ENCODE measurements around the gene SLC22A14.
"Not testable (repeated sequence)": the region's sequence is repeated elsewhere in the genome, so short reads cannot be mapped to it uniquely, and the experiment has no call there.

SLC22A14 gene

GRCh38 chr3:38314112-38314763 lies 32.1 kb downstream of the SLC22A14 start:
- no peak for DNase-seq (ENCODE audit: low spot score)

GRCh38 chr3:38314764-38315487 lies 32.8 kb downstream of the SLC22A14 start:
- DNase-seq (ENCODE audit: low spot score): no peak

GRCh38 chr3:38315488-38316230 lies 33.6 kb downstream of the SLC22A14 start:
- DNase-seq (ENCODE audit: low spot score): no peak

- no peak for DNase-seq (ENCODE audit: low spot score)
Observed at GRCh38 chr3:38316356-38317191, 34.5 kb downstream of the SLC22A14 start.

GRCh38 chr3:38317192-38317759 lies 35.2 kb downstream of the SLC22A14 start:
- no peak for DNase-seq (ENCODE audit: low spot score)

GRCh38 chr3:38318766-38319671 lies 36.9 kb downstream of the SLC22A14 start:
- no peak for DNase-seq (ENCODE audit: low spot score)

- not testable (repeated sequence) for DNase-seq (ENCODE audit: low spot score)
Observed at GRCh38 chr3:38320638-38321037, 38.5 kb downstream of the SLC22A14 start.

GRCh38 chr3:38323060-38323459 lies 41.0 kb downstream of the SLC22A14 start:
- DNase-seq (ENCODE audit: low spot score): no peak

- DNase-seq (ENCODE audit: low spot score): no peak
Observed at GRCh38 chr3:38325256-38325655, 43.2 kb downstream of the SLC22A14 start.

GRCh38 chr3:38327335-38328009 lies 45.4 kb downstream of the SLC22A14 start:
- no peak for DNase-seq (ENCODE audit: low spot score)

GRCh38 chr3:38331257-38332022 lies 49.3 kb downstream of the SLC22A14 start:
- no peak for DNase-seq (ENCODE audit: low spot score)

GRCh38 chr3:38332201-38332600 lies 50.1 kb downstream of the SLC22A14 start:
- no peak for DNase-seq (ENCODE audit: low spot score)

GRCh38 chr3:38334142-38335055 lies 52.3 kb downstream of the SLC22A14 start:
- DNase-seq (ENCODE audit: low spot score): no peak

- DNase-seq (ENCODE audit: low spot score): no peak
Observed at GRCh38 chr3:38335263-38335662, 53.2 kb downstream of the SLC22A14 start.

GRCh38 chr3:38337703-38338102 lies 55.6 kb downstream of the SLC22A14 start:
- no peak for DNase-seq (ENCODE audit: low spot score)

- DNase-seq (ENCODE audit: low spot score): no peak
Observed at GRCh38 chr3:38343797-38344594, 61.9 kb downstream of the SLC22A14 start.

- DNase-seq (ENCODE audit: low spot score): no peak
Observed at GRCh38 chr3:38345879-38346586, 63.9 kb downstream of the SLC22A14 start.
